NT2/D1 (cell line): ENCODE data around the gene KCTD12.

Experiments
- SUZ12 ChIP-seq: IDR thresholded peaks from 2 replicates; pipeline ENCODE4 v1.6.1; 2011; ENCODE audit not compliant: insufficient read length, insufficient read depth; ENCODE audit errors: extremely low read depth
- YY1 ChIP-seq: IDR thresholded peaks from 2 replicates; pipeline ENCODE4 v1.6.1; 2011; ENCODE audit not compliant: insufficient read length, insufficient read depth
- ZNF274 ChIP-seq: IDR thresholded peaks from 2 replicates; pipeline ENCODE4 v1.6.1; 2011; ENCODE audit warnings: mild to moderate bottlenecking, low read depth, low read length

DNA sequence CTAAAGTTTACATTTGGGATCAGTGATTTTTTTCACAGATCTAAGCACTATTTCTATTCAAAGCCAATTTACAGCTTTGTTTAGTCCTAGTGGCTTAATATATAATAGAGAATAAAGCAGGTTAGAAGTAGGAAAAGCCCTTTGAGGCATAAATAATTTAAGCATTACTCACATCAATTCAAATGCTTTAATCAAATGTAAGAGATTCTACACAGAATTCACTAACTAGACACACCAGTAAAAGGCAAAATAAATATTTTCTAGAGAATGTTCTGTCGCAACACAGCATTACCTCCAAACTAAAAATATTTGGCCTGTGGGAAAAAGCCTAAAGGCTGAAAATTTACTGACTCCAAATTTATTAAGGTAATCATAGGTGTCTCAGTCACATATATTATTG is 31.3 kb downstream of the KCTD12 start:
- TF ChIP-seq YY1: no peak
- TF ChIP-seq SUZ12: no peak
- no peak for TF ChIP-seq ZNF274
